ENCODE data around the gene PSTPIP1.

DNA sequence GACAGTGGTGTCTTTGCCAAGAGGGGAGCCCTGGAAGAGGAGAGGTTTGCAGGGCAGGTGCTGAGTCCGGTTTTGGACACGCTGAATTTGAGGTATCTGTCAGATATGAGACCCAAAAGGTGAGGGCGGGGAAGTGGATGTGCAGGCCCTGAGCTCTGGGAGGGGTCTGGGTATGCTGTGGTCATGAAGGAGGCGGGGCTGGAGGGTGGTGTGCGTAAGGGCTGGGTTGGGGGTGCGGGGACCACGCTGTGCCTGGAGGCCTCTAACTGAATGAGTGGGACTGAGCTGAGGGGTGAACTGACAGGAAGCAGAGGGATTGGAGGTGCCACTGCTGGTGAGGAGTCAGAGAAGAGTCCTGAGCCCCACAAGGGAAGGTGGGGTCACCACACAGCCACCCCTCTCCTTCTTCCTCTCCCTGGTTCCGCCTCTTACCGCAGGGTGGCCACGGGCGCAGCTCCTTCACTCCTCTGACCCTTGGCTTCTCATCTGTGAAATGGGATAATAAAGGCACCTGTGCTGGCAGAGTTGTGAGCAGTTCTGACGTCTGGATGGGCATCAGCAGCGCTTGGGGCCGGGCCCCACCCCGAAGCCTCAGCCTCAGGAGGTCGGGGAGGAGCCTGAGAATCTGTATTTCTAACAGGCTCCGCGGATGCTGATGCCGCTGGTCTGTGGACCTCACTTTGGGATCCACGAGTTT lies 28.8 kb downstream of the PSTPIP1 start:
- TF ChIP-seq, protein P1, sequence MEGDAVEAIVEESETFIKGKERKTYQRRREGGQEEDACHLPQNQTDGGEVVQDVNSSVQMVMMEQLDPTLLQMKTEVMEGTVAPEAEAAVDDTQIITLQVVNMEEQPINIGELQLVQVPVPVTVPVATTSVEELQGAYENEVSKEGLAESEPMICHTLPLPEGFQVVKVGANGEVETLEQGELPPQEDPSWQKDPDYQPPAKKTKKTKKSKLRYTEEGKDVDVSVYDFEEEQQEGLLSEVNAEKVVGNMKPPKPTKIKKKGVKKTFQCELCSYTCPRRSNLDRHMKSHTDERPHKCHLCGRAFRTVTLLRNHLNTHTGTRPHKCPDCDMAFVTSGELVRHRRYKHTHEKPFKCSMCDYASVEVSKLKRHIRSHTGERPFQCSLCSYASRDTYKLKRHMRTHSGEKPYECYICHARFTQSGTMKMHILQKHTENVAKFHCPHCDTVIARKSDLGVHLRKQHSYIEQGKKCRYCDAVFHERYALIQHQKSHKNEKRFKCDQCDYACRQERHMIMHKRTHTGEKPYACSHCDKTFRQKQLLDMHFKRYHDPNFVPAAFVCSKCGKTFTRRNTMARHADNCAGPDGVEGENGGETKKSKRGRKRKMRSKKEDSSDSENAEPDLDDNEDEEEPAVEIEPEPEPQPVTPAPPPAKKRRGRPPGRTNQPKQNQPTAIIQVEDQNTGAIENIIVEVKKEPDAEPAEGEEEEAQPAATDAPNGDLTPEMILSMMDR (IDR thresholded peaks at IDR 0.05; ENCODE audit: poor library complexity, severe bottlenecking), result no peak
- no peak for TF ChIP-seq POLR2AphosphoS5 (IDR thresholded peaks at IDR 0.05)
- TF ChIP-seq, protein P2, sequence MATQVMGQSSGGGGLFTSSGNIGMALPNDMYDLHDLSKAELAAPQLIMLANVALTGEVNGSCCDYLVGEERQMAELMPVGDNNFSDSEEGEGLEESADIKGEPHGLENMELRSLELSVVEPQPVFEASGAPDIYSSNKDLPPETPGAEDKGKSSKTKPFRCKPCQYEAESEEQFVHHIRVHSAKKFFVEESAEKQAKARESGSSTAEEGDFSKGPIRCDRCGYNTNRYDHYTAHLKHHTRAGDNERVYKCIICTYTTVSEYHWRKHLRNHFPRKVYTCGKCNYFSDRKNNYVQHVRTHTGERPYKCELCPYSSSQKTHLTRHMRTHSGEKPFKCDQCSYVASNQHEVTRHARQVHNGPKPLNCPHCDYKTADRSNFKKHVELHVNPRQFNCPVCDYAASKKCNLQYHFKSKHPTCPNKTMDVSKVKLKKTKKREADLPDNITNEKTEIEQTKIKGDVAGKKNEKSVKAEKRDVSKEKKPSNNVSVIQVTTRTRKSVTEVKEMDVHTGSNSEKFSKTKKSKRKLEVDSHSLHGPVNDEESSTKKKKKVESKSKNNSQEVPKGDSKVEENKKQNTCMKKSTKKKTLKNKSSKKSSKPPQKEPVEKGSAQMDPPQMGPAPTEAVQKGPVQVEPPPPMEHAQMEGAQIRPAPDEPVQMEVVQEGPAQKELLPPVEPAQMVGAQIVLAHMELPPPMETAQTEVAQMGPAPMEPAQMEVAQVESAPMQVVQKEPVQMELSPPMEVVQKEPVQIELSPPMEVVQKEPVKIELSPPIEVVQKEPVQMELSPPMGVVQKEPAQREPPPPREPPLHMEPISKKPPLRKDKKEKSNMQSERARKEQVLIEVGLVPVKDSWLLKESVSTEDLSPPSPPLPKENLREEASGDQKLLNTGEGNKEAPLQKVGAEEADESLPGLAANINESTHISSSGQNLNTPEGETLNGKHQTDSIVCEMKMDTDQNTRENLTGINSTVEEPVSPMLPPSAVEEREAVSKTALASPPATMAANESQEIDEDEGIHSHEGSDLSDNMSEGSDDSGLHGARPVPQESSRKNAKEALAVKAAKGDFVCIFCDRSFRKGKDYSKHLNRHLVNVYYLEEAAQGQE (IDR thresholded peaks at IDR 0.05; ENCODE audit: borderline replicate concordance), result no peak
- no peak for TF ChIP-seq RAD21 (conservative IDR thresholded peaks at IDR 0.05)
- no peak for TF ChIP-seq EZH2 (IDR thresholded peaks at IDR 0.05; ENCODE audit: borderline replicate concordance, insufficient read depth, low read length, poor library complexity, severe bottlenecking)
- TF ChIP-seq TAF1 (IDR thresholded peaks at IDR 0.05; ENCODE audit: low read depth), result no peak
- TF ChIP-seq MXI1 (conservative IDR thresholded peaks at IDR 0.05; ENCODE audit: poor library complexity, severe bottlenecking), result no peak

Measured in neural cell (in vitro differentiated cells).